Measurements from ENCODE around the gene VEZT.
A peak's percentile ranks its signal among the peaks of the same experiment; 100 is the strongest.

- TF ChIP-seq CTCF (IDR thresholded peaks at IDR 0.05) (no peak), POLR2AphosphoS5 (IDR thresholded peaks at IDR 0.05) (peak; percentile 10 to 16)
Measured at GRCh38 chr12:95277139-95277538, 59.5 kb downstream of the VEZT start.

Measured in esophagus muscularis mucosa (tissue), 3 donors.